ENCODE results near the gene ALPL.

Gene ALPL

GRCh38 chr1:21550097-21550496, 40.9 kb downstream of the ALPL start:
- no peak overlapping the region for H3K4me3 ChIP-seq (ENCODE audit: low read depth, low read length)
- TF ChIP-seq, protein P1, sequence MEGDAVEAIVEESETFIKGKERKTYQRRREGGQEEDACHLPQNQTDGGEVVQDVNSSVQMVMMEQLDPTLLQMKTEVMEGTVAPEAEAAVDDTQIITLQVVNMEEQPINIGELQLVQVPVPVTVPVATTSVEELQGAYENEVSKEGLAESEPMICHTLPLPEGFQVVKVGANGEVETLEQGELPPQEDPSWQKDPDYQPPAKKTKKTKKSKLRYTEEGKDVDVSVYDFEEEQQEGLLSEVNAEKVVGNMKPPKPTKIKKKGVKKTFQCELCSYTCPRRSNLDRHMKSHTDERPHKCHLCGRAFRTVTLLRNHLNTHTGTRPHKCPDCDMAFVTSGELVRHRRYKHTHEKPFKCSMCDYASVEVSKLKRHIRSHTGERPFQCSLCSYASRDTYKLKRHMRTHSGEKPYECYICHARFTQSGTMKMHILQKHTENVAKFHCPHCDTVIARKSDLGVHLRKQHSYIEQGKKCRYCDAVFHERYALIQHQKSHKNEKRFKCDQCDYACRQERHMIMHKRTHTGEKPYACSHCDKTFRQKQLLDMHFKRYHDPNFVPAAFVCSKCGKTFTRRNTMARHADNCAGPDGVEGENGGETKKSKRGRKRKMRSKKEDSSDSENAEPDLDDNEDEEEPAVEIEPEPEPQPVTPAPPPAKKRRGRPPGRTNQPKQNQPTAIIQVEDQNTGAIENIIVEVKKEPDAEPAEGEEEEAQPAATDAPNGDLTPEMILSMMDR (IDR thresholded peaks at IDR 0.05; ENCODE audit: borderline replicate concordance, insufficient read depth, low read depth, low read length), result no peak

DNA sequence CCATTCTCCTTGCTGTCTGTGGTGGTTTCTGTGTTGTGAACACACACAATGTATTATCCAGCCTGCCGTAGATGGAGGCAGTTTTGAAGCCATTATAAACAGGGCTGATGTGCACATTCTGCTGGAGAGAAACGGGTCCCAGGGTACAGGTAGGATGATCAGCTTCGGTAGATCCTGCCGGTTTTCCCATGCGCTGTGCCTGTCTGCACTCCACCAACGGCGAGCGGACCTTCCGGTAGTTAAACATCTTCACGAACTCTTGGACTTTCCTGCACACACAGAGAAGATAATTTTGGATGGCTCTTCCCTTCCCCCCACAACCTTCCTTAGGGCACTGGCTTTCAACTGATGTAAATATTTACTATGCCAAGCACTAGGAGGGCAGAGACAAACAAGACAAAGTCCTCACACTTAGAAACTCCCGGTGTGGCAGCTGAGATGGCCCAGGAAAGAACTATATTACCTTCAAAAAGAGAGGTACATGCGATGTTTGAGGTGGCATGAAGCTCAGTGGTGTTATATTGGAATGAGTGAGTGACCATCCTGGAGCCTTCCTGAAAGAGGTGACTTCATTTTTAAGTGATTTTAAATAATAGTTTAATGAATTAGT, 41.7 kb downstream of the ALPL start:
- TF ChIP-seq, protein P1 (IDR thresholded peaks at IDR 0.05; ENCODE audit: borderline replicate concordance, insufficient read depth, low read depth, low read length), result no peak
- no peak overlapping the region for H3K4me3 ChIP-seq (ENCODE audit: low read depth, low read length)

GRCh38 chr1:21552715-21553114, 43.5 kb downstream of the ALPL start:
- TF ChIP-seq, protein P1 (IDR thresholded peaks at IDR 0.05; ENCODE audit: borderline replicate concordance, insufficient read depth, low read depth, low read length), result no peak

DNA sequence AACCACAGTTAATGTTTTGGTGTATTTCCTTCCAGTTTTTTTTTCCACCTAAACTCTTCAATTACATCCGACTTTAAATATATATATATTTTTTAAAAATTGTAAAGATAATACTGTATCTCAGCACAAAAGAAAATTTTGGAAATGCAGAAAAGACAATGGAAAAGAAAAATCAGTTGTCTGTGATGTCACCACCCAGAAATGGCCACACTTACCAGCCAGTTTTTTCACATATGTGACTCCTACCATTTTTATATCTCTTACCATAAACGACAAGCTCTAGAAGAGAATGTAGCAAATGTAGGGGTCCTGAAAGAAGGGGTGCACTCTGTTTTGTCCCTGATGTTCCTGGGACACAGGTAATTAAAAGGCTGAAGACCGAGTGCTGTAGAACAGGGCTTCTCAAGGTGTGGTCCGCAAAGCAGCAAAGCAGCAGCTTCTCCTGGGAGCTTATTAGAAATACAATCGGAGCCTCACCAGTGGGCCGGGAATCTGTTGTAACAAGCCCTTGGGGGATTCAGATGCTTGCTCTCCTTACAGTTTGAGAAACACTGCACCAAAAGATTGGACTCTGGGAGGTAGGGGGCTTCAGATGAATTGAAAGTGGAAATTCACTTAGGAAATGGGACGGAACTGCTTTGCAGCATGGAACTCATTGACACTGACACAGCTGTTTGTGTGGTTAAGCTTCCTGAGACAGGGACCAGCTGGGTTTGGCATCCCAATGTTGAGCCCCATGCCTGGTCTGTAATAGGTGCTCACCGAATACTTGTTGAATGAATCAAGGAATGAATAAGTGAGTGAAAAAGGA, 44.1 kb downstream of the ALPL start:
- TF ChIP-seq, protein P1 (IDR thresholded peaks at IDR 0.05; ENCODE audit: borderline replicate concordance, insufficient read depth, low read depth, low read length), result no peak
- H3K4me3 ChIP-seq (ENCODE audit: low read depth, low read length), result no peak overlapping the region

More at GRCh38 chr1:21552715-21553114, 43.5 kb downstream of the ALPL start:
- no peak overlapping the region for H3K4me3 ChIP-seq (ENCODE audit: low read depth, low read length)

- no peak overlapping the region for H3K4me3 ChIP-seq (ENCODE audit: low read depth, low read length)
- TF ChIP-seq, protein P1 (IDR thresholded peaks at IDR 0.05; ENCODE audit: borderline replicate concordance, insufficient read depth, low read depth, low read length), result no peak
Observed at GRCh38 chr1:21559788-21560567, 50.8 kb downstream of the ALPL start.

GRCh38 chr1:21560916-21561638, 51.9 kb downstream of the ALPL start:
- TF ChIP-seq, protein P1 (IDR thresholded peaks at IDR 0.05; ENCODE audit: borderline replicate concordance, insufficient read depth, low read depth, low read length), result no peak
- no peak overlapping the region for H3K4me3 ChIP-seq (ENCODE audit: low read depth, low read length)
